Esophagus (tissue), 2 donors: ENCODE data around the gene SUMO3. TPM values are rescaled to one million over a fixed set of nuclear protein-coding genes. Genes with fewer than 3 reads are reported as not detected.

Experiments
- H3K27ac ChIP-seq, 2 donors: one replicate each; pipeline ENCODE4 v1.5.1; 2013; ENCODE audit warnings: low read depth in 2 of 2, mild to moderate bottlenecking in 2 of 2, inconsistent platforms in 1 of 2, low read length in 1 of 2, moderate library complexity in 1 of 2
- H3K27me3 ChIP-seq, 2 donors: one replicate each; pipeline ENCODE4 v1.6.1; 2013; ENCODE audit warnings: low read length in 2 of 2, control low read depth in 1 of 2, mild to moderate bottlenecking in 1 of 2; ENCODE audit not compliant: insufficient read depth in 2 of 2, control insufficient read depth in 1 of 2
- H3K36me3 ChIP-seq, 2 donors: one replicate each; pipeline ENCODE4 v1.6.1; 2013; ENCODE audit warnings: low read length in 1 of 2; ENCODE audit not compliant: control insufficient read depth in 2 of 2, insufficient read depth in 2 of 2
- H3K4me1 ChIP-seq, 2 donors: one replicate each; pipeline ENCODE4 v1.6.1; 2013; ENCODE audit warnings: low read length in 1 of 2; ENCODE audit not compliant: control insufficient read depth in 2 of 2, insufficient read depth in 2 of 2
- H3K4me3 ChIP-seq, 2 donors: one replicate each; pipeline ENCODE4 v1.5.1; 2013; ENCODE audit warnings: low read length in 2 of 2, mild to moderate bottlenecking in 2 of 2, low read depth in 1 of 2, moderate library complexity in 1 of 2
- H3K9me3 ChIP-seq, 2 donors: one replicate each; pipeline ENCODE4 v1.6.1; 2013; ENCODE audit warnings: mild to moderate bottlenecking in 2 of 2, low read depth in 1 of 2, low read length in 1 of 2, moderate library complexity in 1 of 2; ENCODE audit not compliant: control insufficient read depth in 2 of 2, insufficient read depth in 1 of 2
- WGBS, 2 donors: extraction: QIAGEN DNeasy Blood & Tissue Kit; methylation state at CpG; one replicate each; pipeline ENCODE4 v1.1.7; 2013; 5-methylcytosine and 5-hydroxymethylcytosine counted together
- polyA plus RNA-seq, 2 donors: library from polyadenylated mRNA; stranded (reverse); fragments of 200-250 nt; gene quantifications; one replicate each; pipeline ENCODE4 v1.2.3, GENCODE V29; 2013
- donor health status: healthy with polysubstance abuse.
- donor health status: Bipolar disorder and iron deficiency.

SUMO3 gene
- polyA plus RNA-seq, 2 donors: 13.4 to 36.5 TPM

- Histone ChIP-seq H3K27ac (no peak overlapping the region), H3K4me3 (no peak overlapping the region), H3K9me3 (no peaks in the 10 kb centered on the region), H3K4me1 (peaks cover 0 to 4% of the 10 kb centered on the region in 2 donors), H3K27me3 (no peaks in the 10 kb centered on the region), H3K36me3 (peaks cover 15 to 16% of the 10 kb centered on the region in 2 donors)
- WGBS, 2 donors: 95% methylated on average over 5 of the region's 5 CpGs
Observed at GRCh38 chr21:44778094-44778493, 39.8 kb downstream of the SUMO3 start.

DNA sequence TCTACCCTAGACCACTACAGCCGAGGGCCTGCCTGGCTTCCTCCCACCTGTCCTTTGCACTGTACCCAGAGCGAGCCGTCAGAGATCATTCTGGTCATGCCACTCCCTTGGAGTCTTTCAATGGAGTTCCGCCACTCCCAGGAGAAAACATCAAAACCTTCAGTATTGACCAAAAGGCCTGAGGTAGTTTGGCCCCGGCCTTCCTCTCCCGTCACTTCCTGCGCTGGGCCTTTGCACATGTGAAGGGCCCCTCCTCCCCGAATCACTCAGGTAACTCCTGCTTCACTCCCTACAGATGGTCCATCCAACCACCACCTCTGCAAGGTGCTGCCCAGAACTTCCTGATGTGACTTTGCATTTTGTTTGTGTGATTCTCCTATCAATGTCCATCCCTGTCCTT is 42.9 kb downstream of the SUMO3 start:
- Histone ChIP-seq H3K27ac (no peak overlapping the region), H3K9me3 (no peaks in the 10 kb centered on the region), H3K36me3 (peaks cover 21 to 38% of the 10 kb centered on the region in 2 donors), H3K27me3 (no peaks in the 10 kb centered on the region), H3K4me1 (peaks cover 0 to 4% of the 10 kb centered on the region in 2 donors), H3K4me3 (no peak overlapping the region)
- WGBS, 2 donors: 94 to 97% methylated on average over 8 of the region's 8 CpGs

DNA sequence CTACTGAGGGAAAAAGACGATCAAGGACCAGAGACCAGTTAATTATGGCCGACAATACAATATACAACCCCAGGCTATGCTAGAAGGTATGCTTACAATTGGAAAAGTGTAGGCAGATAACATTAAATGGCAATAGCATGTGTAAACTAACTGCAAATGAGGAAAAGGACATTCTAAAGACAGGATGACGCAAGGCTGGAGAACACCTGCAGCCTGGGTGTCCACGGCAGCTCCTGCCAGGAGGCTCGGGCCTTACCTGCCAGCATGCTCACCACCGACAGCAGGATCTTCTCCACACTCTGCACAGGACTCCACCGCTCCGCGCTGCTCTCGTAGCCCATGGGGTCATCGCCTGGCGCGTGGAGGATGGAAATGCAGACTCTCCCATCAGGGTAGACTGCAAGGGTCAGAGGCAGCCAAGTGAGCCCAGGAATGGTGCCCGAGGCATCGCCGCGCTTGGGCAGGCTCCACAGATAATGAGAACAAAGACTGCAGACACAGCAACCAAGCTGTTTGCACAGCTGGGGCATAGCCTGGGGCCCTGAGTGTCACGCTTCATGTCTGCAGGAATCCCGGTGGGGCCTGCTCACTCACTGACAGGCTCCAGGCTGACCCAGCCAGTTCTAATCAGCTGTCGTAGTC is 44.5 kb downstream of the SUMO3 start:
- WGBS, 2 donors: 59 to 66% methylated on average over 20 of the region's 20 CpGs
- no peaks in the 10 kb centered on the region for H3K9me3 ChIP-seq
- H3K4me3 ChIP-seq: no peak overlapping the region
- H3K27me3 ChIP-seq: no peaks in the 10 kb centered on the region
- H3K36me3 ChIP-seq: peaks cover 21 to 42% of the 10 kb centered on the region in 2 donors
- peaks cover 0 to 4% of the 10 kb centered on the region in 2 donors for H3K4me1 ChIP-seq
- H3K27ac ChIP-seq: no peak overlapping the region

DNA sequence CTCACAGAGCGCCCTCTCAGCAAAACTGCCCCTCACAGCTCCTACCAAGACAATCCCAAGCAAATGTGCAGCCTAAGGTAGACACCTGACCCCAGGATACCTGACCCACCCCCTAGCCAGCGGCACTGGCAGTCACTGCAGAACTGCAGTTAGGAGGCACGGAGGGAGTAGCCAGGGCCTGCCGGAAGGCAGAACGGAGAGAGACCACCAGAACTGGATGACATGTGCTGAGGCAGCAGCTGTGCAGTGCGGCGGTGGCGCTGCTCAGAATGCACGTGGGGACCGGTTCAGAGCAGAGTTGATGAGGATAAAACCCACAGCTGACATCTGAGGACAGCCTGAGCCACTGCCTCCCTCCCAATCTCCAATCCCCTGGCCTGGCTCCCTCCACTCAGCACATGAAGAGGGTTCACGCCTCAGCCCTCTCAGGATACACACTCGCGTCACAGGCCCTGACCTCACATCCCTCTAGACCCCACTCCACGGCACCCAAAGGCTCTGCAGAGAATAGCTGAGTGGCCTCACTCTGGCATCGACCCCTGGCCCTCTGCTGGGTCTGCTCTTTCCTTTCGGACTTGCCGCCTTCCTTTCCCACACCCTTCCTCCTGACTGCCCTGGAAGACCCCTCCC is 45.9 kb downstream of the SUMO3 start:
- WGBS, 2 donors: 95% methylated on average over 17 of the region's 17 CpGs
- Histone ChIP-seq H3K9me3 (no peaks in the 10 kb centered on the region), H3K27me3 (no peaks in the 10 kb centered on the region), H3K36me3 (peaks cover 19 to 40% of the 10 kb centered on the region in 2 donors), H3K4me3 (no peak overlapping the region), H3K4me1 (peaks cover 0 to 4% of the 10 kb centered on the region in 2 donors), H3K27ac (no peak overlapping the region)

GRCh38 chr21:44767834-44768831 is 49.7 kb downstream of the SUMO3 start:
- no peaks in the 10 kb centered on the region for H3K27me3 ChIP-seq
- H3K9me3 ChIP-seq: peaks cover 0 to 3% of the 10 kb centered on the region in 2 donors
- peaks cover 14 to 28% of the 10 kb centered on the region in 2 donors for H3K36me3 ChIP-seq
- H3K4me1 ChIP-seq: peaks cover 0 to 19% of the 10 kb centered on the region in 2 donors
- 88 to 89% methylated on average over 30 of the region's 30 CpGs for WGBS, 2 donors
- H3K4me3 ChIP-seq: no peak overlapping the region
- no peak overlapping the region for H3K27ac ChIP-seq

GRCh38 chr21:44766818-44767354 is 51.0 kb downstream of the SUMO3 start:
- H3K4me3 ChIP-seq: no peak overlapping the region
- peaks cover 8 to 16% of the 10 kb centered on the region in 2 donors for H3K36me3 ChIP-seq
- no peaks in the 10 kb centered on the region for H3K27me3 ChIP-seq
- H3K4me1 ChIP-seq: peaks cover 0 to 19% of the 10 kb centered on the region in 2 donors
- no peak overlapping the region for H3K27ac ChIP-seq
- peaks cover 0 to 3% of the 10 kb centered on the region in 2 donors for H3K9me3 ChIP-seq
- WGBS, 2 donors: 80% methylated on average over 8 to 11 of the region's 11 CpGs

GRCh38 chr21:44766014-44766817 is 51.6 kb downstream of the SUMO3 start:
- WGBS, 2 donors: 78 to 80% methylated on average over 24 of the region's 24 CpGs
- Histone ChIP-seq H3K9me3 (peaks cover 0 to 3% of the 10 kb centered on the region in 2 donors), H3K36me3 (peaks cover 5 to 10% of the 10 kb centered on the region in 2 donors), H3K27ac (no peak overlapping the region), H3K4me1 (peaks cover 0 to 21% of the 10 kb centered on the region in 2 donors), H3K27me3 (no peaks in the 10 kb centered on the region), H3K4me3 (no peak overlapping the region)

DNA sequence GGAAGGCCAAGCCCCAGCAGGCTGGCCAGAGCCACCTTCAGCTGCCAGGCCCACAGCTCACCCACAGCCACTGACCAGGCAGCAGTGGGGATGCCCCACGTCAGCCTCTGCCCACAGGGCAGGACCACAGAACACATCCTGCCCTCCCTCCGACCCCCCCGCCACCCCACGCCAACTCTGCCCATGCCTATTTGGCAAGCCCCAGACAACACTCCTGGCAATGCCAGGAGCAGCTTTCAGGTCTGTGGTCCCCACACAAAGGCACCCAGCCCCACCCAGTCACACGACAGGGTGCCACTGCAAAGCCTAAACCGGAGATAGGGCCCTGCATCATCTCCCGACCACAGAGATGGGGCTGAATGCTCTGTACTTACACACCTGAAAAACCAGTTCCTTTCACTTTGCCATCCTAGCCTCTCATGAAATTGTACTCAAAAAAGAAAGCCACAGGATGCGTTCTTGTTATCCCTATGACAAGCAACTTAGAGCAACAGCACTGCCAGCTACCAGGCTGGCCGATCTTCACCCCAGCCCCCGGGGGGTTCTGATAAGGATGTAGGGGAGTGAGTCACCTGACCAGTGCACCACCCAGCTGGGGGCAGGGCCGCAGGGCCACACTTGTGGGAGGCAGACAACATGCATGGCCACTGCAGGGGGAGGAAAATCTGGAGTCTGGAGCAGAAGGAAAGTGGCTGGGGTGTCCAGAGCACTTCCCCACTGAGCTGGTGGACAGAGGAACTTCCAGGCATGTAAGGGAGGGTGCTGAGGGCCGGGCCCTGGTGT is 52.4 kb downstream of the SUMO3 start:
- H3K4me3 ChIP-seq: no peak overlapping the region
- H3K27ac ChIP-seq: no peak overlapping the region
- 27% methylated on average over 12 of the region's 12 CpGs for WGBS, 2 donors
- peaks cover 0 to 4% of the 10 kb centered on the region in 2 donors for H3K36me3 ChIP-seq
- H3K4me1 ChIP-seq: peaks cover 0 to 21% of the 10 kb centered on the region in 2 donors
- peaks cover 0 to 3% of the 10 kb centered on the region in 2 donors for H3K9me3 ChIP-seq
- no peaks in the 10 kb centered on the region for H3K27me3 ChIP-seq
